ENCODE measurements around the gene CRYL1. TPM values are rescaled to one million over a fixed set of nuclear protein-coding genes. Genes with fewer than 3 reads are reported as not detected.

The CRYL1 gene
- total and polyA plus RNA-seq, 2 of the 13 experiments (the other 11 are each of a cell fraction or from before 2014, with no cell fraction given): 57.2 to 115 TPM

- TF ChIP-seq, protein P1, sequence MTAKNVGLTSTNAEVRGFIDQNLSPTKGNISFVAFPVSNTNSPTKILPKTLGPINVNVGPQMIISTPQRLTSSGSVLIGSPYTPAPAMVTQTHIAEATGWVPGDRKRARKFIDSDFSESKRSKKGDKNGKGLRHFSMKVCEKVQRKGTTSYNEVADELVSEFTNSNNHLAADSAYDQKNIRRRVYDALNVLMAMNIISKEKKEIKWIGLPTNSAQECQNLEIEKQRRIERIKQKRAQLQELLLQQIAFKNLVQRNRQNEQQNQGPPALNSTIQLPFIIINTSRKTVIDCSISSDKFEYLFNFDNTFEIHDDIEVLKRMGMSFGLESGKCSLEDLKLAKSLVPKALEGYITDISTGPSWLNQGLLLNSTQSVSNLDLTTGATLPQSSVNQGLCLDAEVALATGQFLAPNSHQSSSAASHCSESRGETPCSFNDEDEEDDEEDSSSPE (CRISPR knock-in tag; IDR thresholded peaks at IDR 0.05): no peak
Measured at GRCh38 chr13:20461860-20462532, 63.7 kb downstream of the CRYL1 start (continued).

DNA sequence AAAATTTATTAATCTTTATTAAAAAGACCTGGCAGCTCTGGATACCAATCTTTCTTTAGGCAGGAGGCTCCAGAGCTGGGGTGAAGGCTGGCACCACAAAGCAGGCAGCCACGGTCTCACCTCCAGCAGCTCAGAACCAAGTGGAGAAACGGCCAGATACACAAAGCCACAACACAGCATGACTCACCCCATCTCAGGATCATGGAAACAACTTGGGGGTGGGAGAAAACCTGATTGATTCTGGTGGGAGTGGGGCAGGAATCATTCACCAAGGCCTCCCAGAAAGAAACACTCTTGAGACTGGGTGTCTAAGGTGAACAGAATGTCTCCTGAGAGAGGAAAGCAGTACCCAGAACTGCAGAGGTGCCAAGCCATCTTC, 64.2 kb downstream of the CRYL1 start:
- BruUV-seq (replicated peaks): no TSS peak
- ATAC-seq: no peak
- Histone ChIP-seq H3K9me3 (ENCODE audit: low read length) (no peaks in the 10 kb centered on the region), H3K9ac (ENCODE audit: insufficient read depth, low read depth, low read length) (no peak overlapping the region), H3K36me3 (replicated peaks in 1 of 2; ENCODE audit: control insufficient read depth in 1 of 2, insufficient read depth in 2 of 2, low read length in 2 of 2) (no peaks in the 10 kb centered on the region; a peak in 1 of 5 replicates), H3K27me3 (ENCODE audit: control insufficient read depth in 1 of 2, insufficient read depth in 2 of 2, low read length in 2 of 2) (no peaks in the 10 kb centered on the region; a peak in 1 of 5 replicates), H3K4me1 (ENCODE audit: insufficient read depth, low read length) (no peaks in the 10 kb centered on the region), H3K79me2 (ENCODE audit: insufficient read depth, low read length) (no peaks in the 10 kb centered on the region), H3K4me3 (replicated peaks in 1 of 3; ENCODE audit: insufficient read depth in 1 of 3, low read depth in 2 of 3, low read length in 3 of 3) (no peak overlapping the region), H3K4me2 (ENCODE audit: low read depth, low read length) (no peak overlapping the region), H2AFZ (ENCODE audit: low read length) (no peak overlapping the region), H4K20me1 (ENCODE audit: insufficient read depth, low read length) (no peaks in the 10 kb centered on the region), H3K27ac (ENCODE audit: extremely low read length, insufficient read depth, low read length) (no peak overlapping the region)
- no peak for DNase-seq (ENCODE audit: low spot score)
- POLR2A ChIA-PET: no interaction called here
- FAIRE-seq: no peak
- CTCF ChIA-PET (ENCODE audit: low intra/inter-chr PET ratio, low total read pairs): no interaction called here
- 90% methylated on average over 2 of the region's 2 CpGs for WGBS (ENCODE audit: low lambda C conversion rate)
- in situ Hi-C loops (cut with HindIII; ENCODE audit: extremely low pct_ligation_motif_present, low pct_unique_long_range_greater_than_20kb): no loop called here
- intact Hi-C loops (cut with micrococcal nuclease; ENCODE audit: unreplicated experiment): no loop called here
- TF ChIP-seq ERF (CRISPR knock-in tag; IDR thresholded peaks at IDR 0.05) (no peak), MYC (CRISPR knock-in tag; IDR thresholded peaks at IDR 0.05; ENCODE audit: borderline replicate concordance) (no peak), MED1 (CRISPR knock-in tag; IDR thresholded peaks at IDR 0.05) (no peak), MIER2 (CRISPR knock-in tag; IDR thresholded peaks at IDR 0.05) (no peak), CHD4 (IDR thresholded peaks at IDR 0.05; ENCODE audit: borderline replicate concordance, low read length) (no peak), SP1 (IDR thresholded peaks at IDR 0.05) (no peak), SP1 (CRISPR knock-in tag; IDR thresholded peaks at IDR 0.05) (no peak), ZNF225 (CRISPR knock-in tag; IDR thresholded peaks at IDR 0.05) (no peak), ZNF251 (CRISPR knock-in tag; IDR thresholded peaks at IDR 0.05) (no peak), ZFP41 (CRISPR knock-in tag; IDR thresholded peaks at IDR 0.05; ENCODE audit: borderline replicate concordance) (no peak), ARNTL (CRISPR knock-in tag; IDR thresholded peaks at IDR 0.05) (no peak), PRDM4 (CRISPR knock-in tag; IDR thresholded peaks at IDR 0.05; ENCODE audit: borderline replicate concordance) (no peak)
- TF ChIP-seq, protein P2, sequence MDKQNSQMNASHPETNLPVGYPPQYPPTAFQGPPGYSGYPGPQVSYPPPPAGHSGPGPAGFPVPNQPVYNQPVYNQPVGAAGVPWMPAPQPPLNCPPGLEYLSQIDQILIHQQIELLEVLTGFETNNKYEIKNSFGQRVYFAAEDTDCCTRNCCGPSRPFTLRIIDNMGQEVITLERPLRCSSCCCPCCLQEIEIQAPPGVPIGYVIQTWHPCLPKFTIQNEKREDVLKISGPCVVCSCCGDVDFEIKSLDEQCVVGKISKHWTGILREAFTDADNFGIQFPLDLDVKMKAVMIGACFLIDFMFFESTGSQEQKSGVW (CRISPR knock-in tag; IDR thresholded peaks at IDR 0.05; ENCODE audit: borderline replicate concordance): no peak
- TF ChIP-seq, protein P3, sequence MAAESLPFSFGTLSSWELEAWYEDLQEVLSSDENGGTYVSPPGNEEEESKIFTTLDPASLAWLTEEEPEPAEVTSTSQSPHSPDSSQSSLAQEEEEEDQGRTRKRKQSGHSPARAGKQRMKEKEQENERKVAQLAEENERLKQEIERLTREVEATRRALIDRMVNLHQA (CRISPR knock-in tag; IDR thresholded peaks at IDR 0.05): no peak
- TF ChIP-seq, protein P4, sequence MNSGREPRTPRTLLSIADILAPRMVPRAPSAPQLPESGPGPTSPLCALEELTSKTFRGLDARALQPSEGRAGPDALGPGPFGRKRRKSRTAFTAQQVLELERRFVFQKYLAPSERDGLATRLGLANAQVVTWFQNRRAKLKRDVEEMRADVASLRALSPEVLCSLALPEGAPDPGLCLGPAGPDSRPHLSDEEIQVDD (CRISPR knock-in tag; IDR thresholded peaks at IDR 0.05; ENCODE audit: borderline replicate concordance): no peak

Data from HepG2 (cell line).